Left colon (tissue), 2 donors: ENCODE measurements around the gene FGR. TPM values are rescaled to one million over a fixed set of nuclear protein-coding genes. Genes with fewer than 3 reads are reported as not detected.
A peak's percentile ranks its signal among the peaks of the same experiment; 100 is the strongest.

Experiments
- ATAC-seq: fragments of 200-7000 bp; cut with Tn5 transposase; one replicate; pipeline ENCODE4 v1.9.1; 2020; ENCODE audit warnings: mild to moderate bottlenecking, moderate library complexity
- DNase-seq, 2 donors: peaks; one replicate each; pipeline ENCODE4 v3.0.0-alpha.2; 2020
- intact Hi-C, 2 donors: fragments of 100-400 bp; cut with DNase I in 1 of 2; cut with micrococcal nuclease in 1 of 2; formaldehyde crosslinking; loops; one replicate each; pipeline versions ENCODE4 v1.11.2 to v1.14.0; 2022; cut with DNase I, micrococcal nuclease
- total RNA-seq, 2 donors: library from RNA; stranded (reverse); fragmentation: NEBNext Ultra II Directional; extraction: Animal tissue kit (Norgen Biotek cat#: 25700); gene quantifications; one replicate each; pipeline ENCODE4 v1.2.1, GENCODE V29; 2021
- donor health status: DM: no; HTN: no; CAD: no.
- donor health status: DM: yes; HTN: yes; CAD: no.

FGR gene
- total RNA-seq, 2 donors from 2014 or later: 1.6 to 2.2 TPM

DNA sequence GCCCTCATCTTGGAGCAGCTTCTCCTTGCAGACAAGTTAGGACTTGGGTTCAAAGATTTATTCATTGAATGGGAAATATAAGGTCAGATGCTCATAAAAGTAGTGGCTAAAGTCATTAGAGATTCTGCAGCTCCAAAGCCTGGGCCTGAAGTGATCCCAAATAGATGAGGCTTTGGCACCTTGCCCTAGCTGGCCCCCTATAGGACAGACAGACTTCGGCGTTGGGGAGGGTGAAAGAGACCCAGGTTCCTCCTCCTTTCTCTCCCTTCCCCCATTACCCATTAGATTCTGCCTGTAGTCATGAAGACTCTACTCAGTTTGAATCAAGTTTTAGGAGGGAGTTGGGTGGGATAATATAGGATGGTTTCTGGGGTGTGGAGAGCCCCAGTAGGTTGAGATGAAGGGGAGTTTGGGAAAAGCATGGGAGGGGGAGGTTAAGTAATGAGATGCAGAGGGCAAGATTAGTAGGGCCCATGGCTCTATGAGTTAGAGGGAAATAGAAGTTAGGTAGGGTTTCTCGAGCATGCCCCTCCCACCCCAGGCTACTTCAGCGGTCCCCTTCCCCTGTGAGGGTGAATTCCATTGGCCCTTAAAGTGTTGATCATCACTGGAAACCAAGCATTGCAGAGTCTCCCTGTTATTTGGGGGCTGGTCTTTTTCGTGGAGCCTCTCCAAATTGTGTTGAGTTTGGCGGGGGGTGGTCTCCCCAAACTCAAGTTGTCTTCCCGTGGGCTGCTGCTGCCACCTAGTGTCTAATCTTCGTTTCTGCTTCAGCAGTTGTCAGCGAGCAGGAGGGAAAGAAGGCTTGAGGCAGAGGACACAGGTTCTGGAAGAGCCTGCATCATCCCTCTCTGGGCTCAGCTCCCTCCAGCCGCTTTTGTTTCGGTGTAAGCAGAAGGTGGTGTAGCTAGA, 28.9 kb downstream of the FGR start:
- ATAC-seq (no peak), DNase-seq (peak in 1 of 2 donors; percentile 55)
- intact Hi-C loops: loop anchor here (5.0 to 10.0 kb wide), 4 partner anchors 49 to 214 kb away; partner anchors contain the start of gene GPR3 (in 2 of the 2)

DNA sequence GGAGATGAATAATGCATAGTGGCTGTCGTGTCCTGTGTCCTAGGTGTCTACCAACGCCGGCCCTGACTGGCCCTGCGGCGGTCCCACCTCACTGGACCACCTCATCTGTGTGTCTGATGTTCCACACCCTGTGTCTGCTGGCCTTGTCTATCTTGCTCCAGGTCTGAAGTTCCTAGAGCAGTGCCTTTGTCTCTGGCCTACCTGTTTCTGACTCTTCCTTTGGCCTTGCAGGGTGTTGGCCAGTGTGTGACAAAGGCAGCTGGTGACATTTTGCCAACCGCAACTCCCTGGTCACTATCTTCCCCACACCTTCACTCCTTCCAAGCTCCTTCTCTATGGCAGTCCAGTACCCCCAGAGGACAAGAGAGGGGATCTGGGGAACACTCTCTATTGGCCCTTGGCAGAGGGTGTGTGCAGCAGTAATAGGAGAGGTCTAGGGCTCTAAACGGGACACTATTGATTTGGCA, 29.7 kb downstream of the FGR start:
- DNase-seq: no peak
- intact Hi-C loops: loop anchor here (5.0 to 10.0 kb wide), 4 partner anchors 48 to 213 kb away; partner anchors contain the start of gene GPR3 (in 2 of the 2)
- no peak for ATAC-seq

DNA sequence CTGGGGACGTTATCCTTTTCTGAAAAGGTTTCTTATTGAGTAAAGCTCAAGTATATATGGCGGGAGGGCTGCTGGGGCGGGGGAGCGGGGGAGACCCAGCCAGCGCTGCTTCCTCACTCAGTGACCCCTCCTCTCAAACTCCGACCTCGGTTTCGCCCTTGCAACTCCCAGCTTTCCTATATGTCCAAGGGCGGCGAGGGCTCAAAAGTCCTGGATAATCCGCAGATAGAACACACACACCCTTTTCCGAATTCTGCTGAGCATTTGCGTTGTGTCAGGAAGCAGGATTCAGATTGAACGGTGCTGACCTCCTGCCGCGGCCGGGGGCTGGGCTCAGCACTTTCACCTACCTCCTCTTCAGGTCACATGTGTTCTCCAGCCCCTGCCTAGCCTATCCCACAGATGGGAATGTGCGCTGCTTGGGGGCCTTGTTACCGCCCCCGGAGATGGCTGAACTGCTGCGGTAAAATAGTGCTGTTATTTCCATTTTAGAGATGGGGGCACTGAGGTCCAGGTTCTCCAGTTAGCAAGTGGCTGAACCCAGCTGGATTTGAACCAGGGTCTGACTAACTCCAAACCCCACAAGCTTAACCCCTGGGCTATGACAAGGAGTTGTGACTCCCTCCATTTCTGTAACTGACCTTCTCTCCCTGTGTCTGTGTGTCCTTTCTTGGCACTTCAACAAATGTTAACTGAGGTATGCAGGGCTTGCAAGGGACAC, 30.2 kb downstream of the FGR start:
- DNase-seq: no peak
- ATAC-seq: no peak
- intact Hi-C loops: loop anchor here (5.0 to 10.0 kb wide), 5 partner anchors 47 to 212 kb away; partner anchors contain the start of gene GPR3 (in 2 of the 2)

DNA sequence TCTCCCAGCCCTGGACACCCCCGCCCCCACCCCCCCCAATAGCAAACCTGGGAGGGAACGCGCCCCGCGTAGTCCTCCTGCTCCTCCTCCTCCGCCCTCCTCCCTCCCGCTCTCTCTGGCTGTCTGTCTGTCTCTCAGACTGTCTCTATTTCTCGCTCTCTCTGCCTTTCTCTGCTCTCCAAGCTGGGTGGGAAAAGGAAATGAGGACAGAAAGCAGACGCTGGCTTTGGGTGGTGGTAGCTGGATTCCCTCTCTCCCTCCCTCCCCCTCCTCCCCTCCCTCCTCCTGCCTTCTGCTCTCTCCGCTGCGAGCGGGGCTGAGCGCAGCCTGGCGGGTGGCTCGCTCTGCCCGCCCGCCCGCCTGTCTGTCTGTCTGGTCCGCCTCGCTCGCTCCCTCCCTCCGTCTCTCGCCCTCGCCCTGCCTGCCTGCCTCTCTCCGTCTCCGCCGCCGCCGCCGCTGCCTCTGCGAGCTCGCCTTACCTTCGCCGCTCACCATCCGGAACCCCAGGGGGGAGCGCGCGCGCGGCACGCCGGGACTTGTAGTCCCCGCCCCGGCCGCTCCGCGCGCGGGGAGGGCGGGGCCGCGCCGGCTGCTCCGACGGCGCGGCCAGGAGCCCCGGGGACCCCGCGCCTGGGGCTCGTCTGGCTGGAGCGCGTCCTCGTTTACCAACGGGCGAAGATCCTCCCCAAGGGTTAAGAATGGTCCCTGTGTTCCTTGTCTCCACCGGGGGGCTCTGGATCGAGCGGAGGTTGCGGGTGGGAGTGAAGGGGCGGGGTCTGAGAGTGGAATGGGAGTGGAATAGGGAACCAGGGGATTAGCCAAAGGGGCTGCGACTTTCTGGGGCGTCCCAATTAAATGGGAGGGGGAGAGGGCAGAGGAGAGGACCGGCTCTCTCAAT, 31.1 kb downstream of the FGR start, which contains the start of gene AHDC1:
Gene AHDC1 (minus strand): TSS at position 464 of the 898 bp plus-strand sequence. CDS start 52,029 bp downstream, outside the sequence.
- intact Hi-C loops: loop anchor here (5.0 to 10.0 kb wide), 2 partner anchors 202 to 209 kb away; partner anchors contain the start of gene GPR3 (in 1 of the 2)
- ATAC-seq: peak; percentile 76
- peak; percentile 92 to 94 for DNase-seq

DNA sequence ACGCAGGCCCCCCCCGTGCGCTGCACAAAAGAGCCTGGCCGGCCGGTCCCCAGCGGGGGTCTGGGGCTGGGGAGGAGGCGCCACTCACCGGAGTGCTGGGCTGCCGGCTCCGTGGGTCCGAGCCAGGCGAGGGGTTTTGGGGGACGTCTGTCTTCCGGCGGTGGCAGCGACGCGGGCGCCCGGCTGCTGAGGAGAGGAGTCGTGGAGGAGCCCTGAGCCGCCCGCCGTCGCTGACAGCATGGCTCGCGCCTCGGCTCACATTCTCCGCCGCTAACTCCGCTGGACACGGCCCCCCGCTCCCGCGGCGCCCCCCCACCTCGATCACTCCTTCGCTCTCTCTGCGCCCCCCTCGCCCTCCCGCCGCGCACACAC, 31.7 kb downstream of the FGR start:
- intact Hi-C loops: loop anchor here (5.0 to 10.0 kb wide), 2 partner anchors 201 to 208 kb away; partner anchors contain the start of gene GPR3 (in 1 of the 2)
- ATAC-seq (peak; percentile 19), DNase-seq (peak in 1 of 2 donors; percentile 65)

DNA sequence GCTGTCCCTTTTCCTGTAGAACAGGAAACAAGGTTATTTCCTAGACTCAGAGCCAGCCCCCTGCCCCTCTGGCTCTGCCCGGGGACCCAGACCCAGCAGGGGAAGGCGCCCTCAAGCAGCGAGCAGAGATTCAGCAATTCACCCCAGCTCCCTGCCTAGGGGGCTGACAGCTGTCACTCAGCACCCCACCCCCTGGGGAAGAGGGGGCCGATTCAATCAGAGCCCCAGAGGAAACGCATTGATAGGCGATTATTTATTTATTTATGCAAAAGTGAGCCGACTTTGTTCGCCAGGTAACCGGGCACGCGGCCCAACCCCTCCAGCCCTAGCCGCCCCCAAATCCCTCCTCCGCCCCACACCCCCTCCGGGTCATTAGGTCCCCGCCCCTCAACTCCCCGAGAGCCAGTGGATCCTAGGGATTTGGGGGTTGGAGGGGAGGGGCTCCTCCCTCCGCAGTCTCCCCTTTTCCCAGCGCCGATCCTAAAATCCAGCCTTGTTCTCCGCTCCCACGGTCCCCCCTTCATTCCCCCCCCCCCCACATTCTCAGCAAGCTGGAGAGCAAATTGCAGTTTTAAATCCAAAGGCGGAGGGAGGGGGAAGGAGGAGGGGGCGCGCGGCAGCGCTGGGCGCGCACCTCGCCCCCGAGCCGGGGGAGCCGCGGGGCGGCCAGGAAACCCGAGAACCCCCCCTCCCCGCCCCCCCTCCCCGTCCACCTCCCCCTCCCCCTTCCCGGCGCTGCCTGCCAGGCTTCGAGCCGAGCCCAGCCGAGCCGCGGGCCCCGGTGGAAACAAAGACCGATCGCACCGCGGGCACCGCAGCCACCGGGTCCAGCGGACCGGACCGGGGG, 32.3 kb downstream of the FGR start:
- ATAC-seq: peak; percentile 57
- intact Hi-C loops: loop anchor here (5.0 to 10.0 kb wide), 2 partner anchors 200 to 208 kb away; partner anchors contain the start of gene GPR3 (in 1 of the 2)
- peak; percentile 64 to 74 for DNase-seq

DNA sequence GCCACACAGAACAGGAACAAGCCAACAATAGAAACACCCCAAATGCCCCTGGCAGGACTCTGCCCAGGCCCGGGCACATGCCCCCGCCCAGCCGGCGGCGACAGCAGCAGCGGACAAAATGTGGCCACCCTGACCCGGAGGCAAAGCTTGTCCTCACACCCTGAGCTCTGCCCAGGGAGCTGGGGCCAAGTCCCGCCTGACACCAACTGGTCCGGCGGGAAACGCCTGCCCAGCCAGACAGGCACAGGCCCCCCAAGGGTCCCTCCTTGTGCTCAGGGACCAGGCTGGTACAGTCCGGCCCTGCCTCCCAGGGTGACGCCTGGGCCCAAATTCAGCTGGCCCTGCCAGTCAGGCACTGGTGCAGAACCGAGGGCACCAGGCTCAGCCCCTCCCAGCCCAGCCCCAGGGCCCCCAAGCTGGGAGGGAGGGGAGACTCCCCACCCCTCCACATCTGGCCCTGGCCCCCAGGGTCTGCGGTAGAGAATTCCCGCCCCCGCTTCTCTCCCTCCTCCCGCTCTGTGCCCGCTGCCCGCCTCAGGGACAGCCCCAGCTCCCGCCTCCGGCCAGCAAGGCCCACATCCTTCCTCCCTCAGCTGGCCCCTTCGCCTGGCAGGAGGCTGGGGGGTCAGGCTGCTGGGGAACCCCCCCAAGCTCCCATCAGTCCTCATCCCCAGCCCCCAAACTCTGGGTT, 33.1 kb downstream of the FGR start:
- ATAC-seq (peak; percentile 44), DNase-seq (peak; percentile 47 to 53)
- intact Hi-C loops: loop anchor here (5.0 to 10.0 kb wide), 2 partner anchors 200 to 207 kb away; partner anchors contain the start of gene GPR3 (in 1 of the 2)

DNA sequence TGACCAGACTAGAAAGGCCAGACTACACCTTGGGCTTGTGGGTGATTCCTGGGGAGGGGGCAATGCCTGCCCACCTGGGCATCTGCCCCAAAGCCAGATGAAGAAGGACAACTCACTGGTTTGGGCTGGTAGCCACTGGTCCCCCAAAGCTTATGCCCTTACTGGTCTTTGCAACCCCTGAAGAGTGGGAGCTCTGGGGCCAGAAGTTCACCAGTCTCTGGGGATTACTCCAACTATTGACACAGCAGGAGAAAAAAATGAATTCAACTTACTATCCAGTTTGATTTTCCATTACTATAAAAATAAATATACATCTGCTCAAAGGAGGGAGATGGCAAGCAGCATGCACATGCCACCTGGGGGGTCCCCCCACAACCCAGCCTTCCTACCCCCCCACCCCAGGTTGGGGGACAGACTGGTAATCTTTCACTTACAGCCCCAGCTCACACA, 33.6 kb downstream of the FGR start:
- intact Hi-C loops: loop anchor here (5.0 to 10.0 kb wide), 2 partner anchors 199 to 207 kb away; partner anchors contain the start of gene GPR3 (in 1 of the 2)
- ATAC-seq: no peak
- DNase-seq: no peak

DNA sequence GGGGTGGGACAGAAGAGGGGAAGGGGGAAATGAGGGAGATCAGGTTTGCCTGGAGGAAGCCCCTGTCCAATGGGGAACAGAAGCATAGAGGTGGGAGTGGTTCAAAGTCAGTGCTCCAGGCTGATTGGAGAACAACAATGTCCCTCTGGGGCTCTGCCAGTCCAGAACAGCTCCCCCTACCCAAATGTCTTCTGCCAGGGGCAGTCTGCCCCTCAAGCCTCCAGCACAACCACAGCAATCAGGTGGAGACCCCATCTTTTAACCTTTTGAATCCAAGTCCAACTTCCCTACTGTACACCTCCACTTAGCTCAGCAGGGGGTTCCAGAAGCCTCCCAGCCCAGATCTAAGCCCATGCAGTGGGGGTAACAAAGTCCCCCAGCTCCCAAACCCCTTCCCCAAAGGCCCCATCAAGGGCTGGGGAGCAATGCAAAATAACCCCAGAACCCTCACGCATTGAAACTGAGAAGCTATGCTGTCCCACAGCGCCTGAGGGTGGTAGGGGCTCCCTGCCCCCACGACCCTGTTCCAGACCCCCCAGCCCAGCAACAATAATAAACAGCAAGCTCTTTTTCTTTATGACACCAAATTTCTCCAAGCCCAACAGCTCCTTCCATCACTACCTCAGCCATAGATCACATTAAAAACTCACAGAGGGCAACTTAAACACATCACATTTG, 34.3 kb downstream of the FGR start:
- intact Hi-C loops: loop anchor here (5.0 to 10.0 kb wide), 2 partner anchors 198 to 206 kb away; partner anchors contain the start of gene GPR3 (in 1 of the 2)

DNA sequence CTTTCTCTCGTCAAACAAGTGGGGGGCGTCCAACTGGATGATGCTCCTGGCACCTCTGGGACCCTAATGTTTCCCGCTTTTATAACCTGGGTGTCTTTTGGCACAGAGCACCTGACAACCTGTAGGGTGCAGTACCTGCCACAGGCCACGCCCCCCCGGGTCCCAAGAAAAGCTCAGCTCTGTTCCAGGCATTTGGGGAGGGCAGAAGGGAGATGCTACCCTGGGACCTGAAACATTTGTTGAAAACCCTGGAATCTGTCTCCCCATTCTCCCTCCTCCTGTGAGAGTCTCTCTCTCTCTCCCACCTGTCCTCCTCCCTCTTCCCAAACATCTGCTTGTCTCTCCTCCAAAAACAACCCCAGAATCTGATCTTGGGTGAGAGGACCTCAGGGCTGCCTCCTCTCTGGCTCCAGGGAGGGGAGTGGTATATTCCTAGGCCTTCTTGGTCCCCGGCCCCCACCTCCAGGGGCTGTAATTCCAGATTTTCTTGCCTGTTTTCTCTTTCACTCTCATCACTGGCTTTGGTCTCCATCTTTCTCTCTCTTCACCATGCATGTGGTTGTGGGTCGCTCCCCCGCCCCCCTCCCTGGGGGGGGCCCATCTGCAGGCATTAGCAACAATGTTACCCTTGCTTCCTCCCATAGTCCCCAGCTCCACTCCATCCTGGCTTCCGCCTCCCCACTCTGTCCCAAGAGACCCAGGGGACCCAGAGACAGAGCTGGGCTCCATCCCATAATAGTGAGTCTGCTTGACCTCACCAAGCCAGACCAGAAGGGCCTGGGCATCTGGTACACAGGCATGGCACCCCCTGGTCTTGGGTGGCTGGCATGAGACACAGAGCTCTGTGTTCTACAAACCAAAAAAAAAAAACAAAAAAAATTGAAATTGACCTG, 35.1 kb downstream of the FGR start:
- ATAC-seq: no peak
- intact Hi-C loops: loop anchor here (5.0 to 10.0 kb wide), 2 partner anchors 198 to 205 kb away; partner anchors contain the start of gene GPR3 (in 1 of the 2)
- DNase-seq: no peak

More for the DNA sequence above, 34.3 kb downstream of the FGR start:
- ATAC-seq (no peak), DNase-seq (no peak)

DNA sequence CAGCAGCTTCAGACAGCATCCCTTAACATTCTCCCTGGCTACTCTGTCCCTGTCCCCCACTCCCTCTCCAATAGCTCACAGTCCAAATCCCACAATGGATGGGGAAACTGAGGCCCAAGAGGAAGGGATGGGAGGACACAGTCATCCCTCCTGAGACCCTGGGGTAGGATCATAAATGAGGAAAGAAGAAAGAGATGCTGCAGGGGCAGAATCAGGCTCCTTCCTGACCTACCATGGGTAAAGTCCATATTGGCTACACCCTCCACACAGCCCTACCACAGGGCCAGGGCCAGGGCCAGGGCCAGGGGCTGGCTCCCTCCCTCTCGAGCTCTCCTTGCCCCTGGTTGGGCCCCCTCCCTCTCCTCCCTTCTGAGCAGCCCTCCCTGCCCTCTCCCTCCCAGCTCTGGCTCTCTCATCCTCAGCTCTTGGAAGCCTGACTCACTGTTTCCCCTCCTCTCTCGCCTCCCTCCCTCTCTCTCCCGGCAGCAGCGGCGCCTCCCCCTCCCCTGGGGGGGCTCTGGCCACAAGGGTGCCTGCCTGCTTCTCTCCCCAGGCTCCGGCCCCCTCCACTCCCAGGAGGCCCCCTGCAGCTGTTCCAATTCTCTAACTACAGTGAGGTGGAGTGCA, 36.0 kb downstream of the FGR start:
- peak; percentile 13 for ATAC-seq
- peak in 1 of 2 donors; percentile 66 for DNase-seq
- intact Hi-C loops: no loop called here

DNA sequence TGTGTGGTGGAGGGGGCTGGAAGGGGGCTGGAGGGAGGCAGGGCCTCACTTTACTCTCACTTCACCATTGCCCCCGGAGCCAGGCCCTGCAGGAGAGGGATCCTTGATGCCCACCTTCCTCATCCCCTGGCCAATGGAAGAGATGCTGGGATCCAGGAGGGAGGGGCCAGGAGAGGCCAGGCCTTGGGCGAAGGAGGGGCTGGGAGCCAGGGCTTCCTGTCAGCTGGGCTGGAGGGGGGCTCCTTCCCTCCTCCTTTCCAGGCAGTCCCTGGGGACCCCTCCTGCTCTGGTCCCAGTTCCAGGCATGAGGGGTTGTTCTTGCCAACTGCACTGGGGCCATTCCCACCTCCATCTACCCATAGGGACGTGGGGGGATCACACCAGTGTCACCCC, 36.7 kb downstream of the FGR start:
- no peak for DNase-seq
- no peak for ATAC-seq
- intact Hi-C loops: no loop called here

DNA sequence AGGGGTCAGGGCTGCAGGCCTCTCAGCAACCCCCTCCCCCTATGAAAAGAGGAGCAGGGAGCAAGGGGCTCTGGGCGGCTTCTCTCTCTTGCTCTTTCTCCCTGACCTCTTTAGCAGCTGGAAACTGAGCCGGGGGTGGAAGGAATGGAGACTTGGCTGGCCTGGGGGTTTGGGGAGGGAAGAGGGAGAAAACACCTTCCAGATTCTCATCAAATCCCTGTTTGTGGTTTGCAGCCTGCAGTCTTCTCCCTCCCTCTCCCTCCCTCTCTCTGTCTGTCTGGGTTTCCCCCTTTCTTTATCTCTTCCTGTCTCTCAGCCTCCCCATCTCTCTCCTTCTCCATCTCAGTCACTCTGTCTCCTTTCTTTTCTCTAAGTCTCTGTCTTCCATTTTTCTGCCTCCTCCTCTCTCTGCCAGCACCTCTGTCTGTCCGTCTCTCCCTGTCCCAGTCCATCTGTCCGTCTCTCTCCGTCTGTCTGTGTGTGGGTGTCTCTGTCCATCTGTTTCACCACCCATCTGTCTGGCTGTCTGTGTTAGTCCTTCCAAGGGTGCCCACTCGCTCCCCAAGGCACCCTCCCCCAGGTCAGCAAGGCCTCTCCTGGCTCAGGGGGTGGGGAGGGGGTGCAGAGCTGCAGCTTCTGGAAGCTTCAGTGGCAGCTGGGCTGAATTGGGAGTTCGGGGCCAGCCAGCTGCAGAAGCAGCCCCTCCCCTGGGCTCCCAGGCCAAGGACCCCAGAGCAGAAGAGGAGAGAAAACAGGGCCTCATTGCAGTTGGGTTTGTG, 37.3 kb downstream of the FGR start:
- intact Hi-C loops: no loop called here
- ATAC-seq: no peak
- no peak for DNase-seq

DNA sequence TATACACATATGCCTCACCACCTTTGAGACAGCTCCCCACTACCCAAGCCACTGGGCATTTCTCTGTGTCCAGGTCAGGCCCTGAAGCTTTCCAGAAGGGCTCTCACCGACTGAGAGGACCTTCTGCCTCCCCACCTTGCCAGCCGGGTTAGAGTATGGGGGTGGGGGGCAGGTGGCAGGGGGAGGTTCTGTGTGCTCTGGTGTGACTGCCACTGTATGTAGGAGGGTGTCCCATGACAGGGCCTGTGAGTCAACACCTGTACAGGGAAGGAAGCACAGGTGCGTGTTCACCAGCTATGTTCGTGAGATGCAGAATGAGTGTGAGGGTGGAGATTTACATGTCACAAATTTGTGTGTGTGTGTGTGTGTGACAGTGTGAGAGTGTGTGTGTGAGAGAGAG, 38.0 kb downstream of the FGR start:
- ATAC-seq: no peak
- DNase-seq: no peak
- intact Hi-C loops: no loop called here
